Neuronal stem cell (in vitro differentiated cells): Measurements from ENCODE around the gene SYS1.
A peak's percentile ranks its signal among the peaks of the same experiment; 100 is the strongest.

ENCODE experiments used
- DNase-seq: peaks from one replicate; pipeline ENCODE4 v3.0.0-alpha.2; 2013; ENCODE audit warnings: low spot score
- H2AFZ ChIP-seq: one replicate; pipeline ENCODE4 v1.6.1; 2013; ENCODE audit warnings: mild to moderate bottlenecking, low read length, inconsistent platforms
- H2AK5ac ChIP-seq: 2 replicates; pipeline ENCODE4 v1.6.1; 2013; ENCODE audit warnings: low read depth, mild to moderate bottlenecking, inconsistent platforms, low read length, moderate library complexity, mixed read lengths
- H2BK120ac ChIP-seq: 2 replicates; pipeline ENCODE4 v1.6.1; 2013; ENCODE audit warnings: low read depth, mild to moderate bottlenecking, inconsistent platforms, low read length, moderate library complexity, mixed read lengths
- H2BK12ac ChIP-seq: one replicate; pipeline ENCODE4 v1.6.1; 2013; ENCODE audit warnings: low read length, inconsistent platforms
- H2BK15ac ChIP-seq: 2 replicates; pipeline ENCODE4 v1.6.1; 2013; ENCODE audit warnings: mild to moderate bottlenecking, low read length, inconsistent platforms, mixed read lengths
- H2BK5ac ChIP-seq: one replicate; pipeline ENCODE4 v1.6.1; 2013; ENCODE audit warnings: inconsistent platforms, mild to moderate bottlenecking, low read length, moderate library complexity
- H3K14ac ChIP-seq: one replicate; pipeline ENCODE4 v1.6.1; 2013; ENCODE audit warnings: low read length, inconsistent platforms
- H3K18ac ChIP-seq: 2 replicates; pipeline ENCODE4 v1.6.1; 2013; ENCODE audit warnings: low read length, inconsistent platforms
- H3K23ac ChIP-seq: 2 replicates; pipeline ENCODE4 v1.6.1; 2013; ENCODE audit warnings: low read depth, mild to moderate bottlenecking, mixed read lengths, low read length, inconsistent platforms; ENCODE audit not compliant: poor library complexity
- H3K27ac ChIP-seq: replicated peaks from 3 replicates; pipeline ENCODE4 v1.5.1; 2013; ENCODE audit warnings: low read length, inconsistent platforms
- H3K27me3 ChIP-seq, 3 experiments: 2 replicates each; pipeline ENCODE4 v1.6.1; 2013; ENCODE audit warnings: low read length in 3 of 3, mild to moderate bottlenecking in 2 of 3, inconsistent platforms in 1 of 3, low read depth in 1 of 3, mixed read lengths in 1 of 3, moderate library complexity in 1 of 3; ENCODE audit not compliant: control insufficient read depth in 3 of 3, insufficient read depth in 3 of 3
- H3K36me3 ChIP-seq, 2 donors: replicated peaks in 1 of 2; 2 replicates each; pipeline ENCODE4 v1.6.1; 2013; ENCODE audit warnings: low read length in 2 of 2; ENCODE audit not compliant: control insufficient read depth in 2 of 2, insufficient read depth in 2 of 2
- H3K4ac ChIP-seq: 2 replicates; pipeline ENCODE4 v1.6.1; 2013; ENCODE audit warnings: inconsistent platforms, mild to moderate bottlenecking, low read length, moderate library complexity
- H3K4me1 ChIP-seq, 2 donors: 1 replicate in 1 of 2; 2 replicates in 1 of 2; pipeline ENCODE4 v1.6.1; 2013; ENCODE audit warnings: low read length in 2 of 2, low read depth in 1 of 2; ENCODE audit not compliant: control insufficient read depth in 2 of 2, insufficient read depth in 1 of 2
- H3K4me2 ChIP-seq: one replicate; pipeline ENCODE4 v1.6.1; 2013; ENCODE audit warnings: mild to moderate bottlenecking, low read length, inconsistent platforms; ENCODE audit not compliant: insufficient read depth, poor library complexity, severe bottlenecking
- H3K4me3 ChIP-seq, 2 donors: 2 replicates each; pipeline ENCODE4 v1.5.1; 2013; ENCODE audit warnings: low read length in 2 of 2, mild to moderate bottlenecking in 2 of 2, inconsistent platforms in 1 of 2, moderate library complexity in 1 of 2
- H3K79me1 ChIP-seq: one replicate; pipeline ENCODE4 v1.6.1; 2013; ENCODE audit warnings: low read depth, mild to moderate bottlenecking, inconsistent platforms, low read length, moderate library complexity
- H3K9ac ChIP-seq: one replicate; pipeline ENCODE4 v1.6.1; 2013; ENCODE audit warnings: mild to moderate bottlenecking, low read depth, low read length, inconsistent platforms; ENCODE audit not compliant: poor library complexity
- H3K9me3 ChIP-seq, 2 donors: replicated peaks in 1 of 2; 2 replicates each; pipeline versions ENCODE3 to v1.6.1; 2013; ENCODE audit warnings: low read length in 2 of 2, mild to moderate bottlenecking in 2 of 2, inconsistent platforms in 1 of 2, low read depth in 1 of 2, mixed read lengths in 1 of 2, moderate library complexity in 1 of 2; ENCODE audit not compliant: control insufficient read depth in 2 of 2, insufficient read depth in 1 of 2
- H4K8ac ChIP-seq: one replicate; pipeline ENCODE4 v1.6.1; 2013; ENCODE audit warnings: low read depth, mild to moderate bottlenecking, inconsistent platforms, low read length, moderate library complexity
- H4K91ac ChIP-seq: one replicate; pipeline ENCODE4 v1.6.1; 2013; ENCODE audit warnings: low read length, low read depth, mild to moderate bottlenecking, inconsistent platforms; ENCODE audit not compliant: poor library complexity
- WGBS, 2 donors: extraction: QIAGEN DNeasy Blood & Tissue Kit; methylation state at CpG; one replicate each; pipeline ENCODE4 v1.1.7; 2013; ENCODE audit warnings: missing lambda C conversion rate in 2 of 2, mixed read lengths in 1 of 2; ENCODE audit not compliant: insufficient read length in 2 of 2, insufficient replicate concordance in 1 of 2; ENCODE audit errors: extremely low coverage in 2 of 2; 5-methylcytosine and 5-hydroxymethylcytosine counted together

SYS1 gene

DNA sequence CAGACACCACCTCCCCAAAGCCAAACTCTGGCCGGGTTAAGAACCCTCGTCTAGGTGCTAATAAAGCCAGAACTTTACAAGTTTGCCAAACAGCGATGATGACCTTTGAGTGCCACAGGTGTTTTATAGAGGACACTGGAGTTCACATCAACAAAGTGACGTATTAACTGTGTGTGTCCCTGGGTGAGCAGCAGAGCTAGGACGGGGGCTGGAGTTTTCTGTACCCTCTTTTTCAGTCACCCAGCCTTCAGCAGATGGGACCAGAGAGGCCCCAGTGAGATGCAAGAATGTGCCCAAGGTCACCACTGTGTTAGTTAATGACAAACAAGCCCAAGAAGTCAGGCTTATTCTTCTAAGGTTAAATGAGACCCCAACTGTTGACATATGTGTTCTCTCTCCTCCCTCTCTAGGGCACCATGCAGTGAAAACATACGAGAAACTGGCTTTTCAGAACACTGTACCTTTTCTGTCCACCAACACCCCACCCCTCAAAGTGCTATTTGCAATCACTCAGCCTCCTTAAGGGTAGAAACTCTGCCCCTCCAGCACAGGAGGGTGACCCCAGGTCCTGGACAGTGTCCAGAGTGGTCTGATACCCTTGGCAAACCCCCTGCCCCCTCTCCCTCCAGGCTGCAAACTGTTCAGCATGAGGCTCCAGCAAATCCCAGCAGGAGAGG, 20.0 kb upstream of the SYS1 start:
- Histone ChIP-seq H3K4ac (no peak overlapping the region), H2AK5ac (no peak overlapping the region), H3K9me3 (no peaks in the 10 kb centered on the region), H2BK15ac (no peak overlapping the region), H4K91ac (no peak overlapping the region), H3K36me3 (no peaks in the 10 kb centered on the region), H2AFZ (peak overlapping the region; percentile 80), H3K18ac (no peak overlapping the region), H3K4me2 (no peak overlapping the region), H2BK120ac (no peak overlapping the region), H3K27ac (no peak overlapping the region), H3K27me3 (peaks cover 0 to 25% (median 0%) of the 10 kb centered on the region in 3 experiments), H3K4me1 (peaks cover 49 to 50% of the 10 kb centered on the region in 2 donors), H3K14ac (no peak overlapping the region), H3K23ac (no peak overlapping the region), H3K9ac (no peak overlapping the region), H2BK12ac (no peak overlapping the region), H3K4me3 (no peak overlapping the region), H3K79me1 (no peaks in the 10 kb centered on the region), H4K8ac (no peak overlapping the region), H2BK5ac (no peak overlapping the region)
- no CpG with 5 or more reads among the region's 6 CpGs for WGBS, 2 donors
- no peak for DNase-seq

- no peak overlapping the region for H2BK15ac ChIP-seq
- no peak for DNase-seq
- no peak overlapping the region for H3K4ac ChIP-seq
- H3K36me3 ChIP-seq: no peaks in the 10 kb centered on the region
- H4K8ac ChIP-seq: no peak overlapping the region
- H3K4me1 ChIP-seq: peaks cover 47 to 48% of the 10 kb centered on the region in 2 donors
- H3K9ac ChIP-seq: no peak overlapping the region
- no peaks in the 10 kb centered on the region for H3K9me3 ChIP-seq
- no peak overlapping the region for H3K14ac ChIP-seq
- H4K91ac ChIP-seq: no peak overlapping the region
- no peak overlapping the region for H3K27ac ChIP-seq
- no peak overlapping the region for H3K23ac ChIP-seq
- H3K18ac ChIP-seq: no peak overlapping the region
- peaks cover 0 to 26% (median 0%) of the 10 kb centered on the region in 3 experiments for H3K27me3 ChIP-seq
- WGBS, 2 donors: no CpG with 5 or more reads among the region's 6 CpGs
- H2BK12ac ChIP-seq: no peak overlapping the region
- no peaks in the 10 kb centered on the region for H3K79me1 ChIP-seq
- H2BK5ac ChIP-seq: no peak overlapping the region
- H2AFZ ChIP-seq: peak overlapping the region; percentile 80
- H3K4me3 ChIP-seq: no peak overlapping the region
- no peak overlapping the region for H2AK5ac ChIP-seq
- no peak overlapping the region for H2BK120ac ChIP-seq
- H3K4me2 ChIP-seq: no peak overlapping the region
Observed at GRCh38 chr20:45343532-45344167, 19.3 kb upstream of the SYS1 start.

DNA sequence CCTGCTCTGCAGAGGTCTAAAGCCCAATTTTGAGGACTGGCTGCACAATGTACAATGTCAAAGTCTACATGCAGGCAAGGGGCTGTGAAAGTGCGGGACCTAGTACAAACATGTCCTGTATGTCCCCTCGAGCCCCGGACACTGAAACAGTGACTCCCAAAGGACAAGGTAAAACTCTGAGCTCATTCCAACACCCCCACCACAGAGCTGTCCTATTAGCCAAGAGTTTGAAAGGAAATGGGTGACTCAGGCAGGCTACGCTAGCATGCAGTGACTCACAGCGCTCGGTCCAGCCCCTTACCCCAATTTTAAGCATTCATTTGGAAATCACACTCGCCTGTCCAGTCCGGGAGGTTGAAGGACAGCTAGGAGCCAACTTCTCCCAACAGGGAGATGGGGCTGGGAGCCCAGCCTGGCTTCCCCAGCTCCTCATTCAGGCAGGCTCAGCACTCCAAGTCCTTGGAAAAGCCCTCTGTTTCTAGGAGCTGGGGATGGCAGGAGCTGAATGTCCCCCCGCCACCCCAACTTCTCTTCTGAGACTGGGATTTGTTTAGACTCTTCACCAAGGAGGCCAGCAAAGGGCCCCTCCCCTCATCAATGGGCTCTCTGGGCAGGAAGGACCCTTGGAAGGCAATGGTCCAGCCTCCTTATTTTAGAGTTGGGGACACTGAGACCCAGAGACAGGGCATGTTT, 18.6 kb upstream of the SYS1 start:
- Histone ChIP-seq H3K18ac (no peak overlapping the region), H2BK120ac (no peak overlapping the region), H3K36me3 (no peaks in the 10 kb centered on the region), H3K4me3 (no peak overlapping the region), H4K91ac (no peak overlapping the region), H3K4me1 (peaks cover 47 to 48% of the 10 kb centered on the region in 2 donors), H3K14ac (no peak overlapping the region), H4K8ac (no peak overlapping the region), H3K9me3 (no peaks in the 10 kb centered on the region), H3K4ac (no peak overlapping the region), H3K9ac (no peak overlapping the region), H2BK12ac (no peak overlapping the region), H3K27me3 (peaks cover 0 to 28% (median 0%) of the 10 kb centered on the region in 3 experiments), H3K23ac (no peak overlapping the region), H2AK5ac (no peak overlapping the region), H3K27ac (no peak overlapping the region), H3K79me1 (no peaks in the 10 kb centered on the region), H2BK5ac (no peak overlapping the region), H2AFZ (peak overlapping the region; percentile 53), H2BK15ac (no peak overlapping the region), H3K4me2 (no peak overlapping the region)
- no CpG with 5 or more reads among the region's 9 CpGs for WGBS, 2 donors
- DNase-seq: no peak
